Activated CD4-positive, alpha-beta memory T cell treated with anti-CD3 and anti-CD28 coated beads, Interleukin-2, amount 10 ng/mL, durations not matched to agents 7 days and 5 days (primary cell): ENCODE measurements around the gene GATAD2B. TPM values are rescaled to one million over a fixed set of nuclear protein-coding genes. Genes with fewer than 3 reads are reported as not detected.
"Not testable (repeated sequence)": the region's sequence is repeated elsewhere in the genome, so short reads cannot be mapped to it uniquely, and the experiment has no call there.

Source experiments
- CTCF ChIA-PET: fragments of 350-600 bp; sonication (Branson Sonifier 250); formaldehyde crosslinking; loops from one replicate; lab custom pipeline; 2021; ENCODE audit warnings: antibody characterized with exemption, inconsistent platforms; lab: Charles Lee
- POLR2A ChIA-PET: fragments of 350-600 bp; sonication (Branson Sonifier 250); formaldehyde crosslinking; loops from one replicate; lab custom pipeline; 2021; ENCODE audit warnings: antibody characterized with exemption; lab: Charles Lee
- DNase-seq: peaks from one replicate; pipeline ENCODE4 v3.0.0-alpha.2; 2020
- H3K27ac Mint-ChIP-seq: one replicate; pipeline ENCODE4 v1.8.0; 2021; ENCODE audit warnings: mild to moderate bottlenecking, mixed read lengths
- H3K27me3 Mint-ChIP-seq: one replicate; pipeline ENCODE4 v1.8.0; 2021; ENCODE audit warnings: mixed read lengths
- H3K36me3 Mint-ChIP-seq: one replicate; pipeline ENCODE4 v1.8.0; 2021; ENCODE audit warnings: low read depth, mixed read lengths
- H3K4me1 Mint-ChIP-seq: one replicate; pipeline ENCODE4 v1.8.0; 2021; ENCODE audit warnings: mixed read lengths
- H3K4me3 Mint-ChIP-seq: one replicate; pipeline ENCODE4 v1.8.0; 2021; ENCODE audit warnings: mild to moderate bottlenecking, mixed read lengths
- H3K9me3 Mint-ChIP-seq: one replicate; pipeline ENCODE4 v1.8.0; 2021; ENCODE audit warnings: mixed read lengths
- total RNA-seq, 2 experiments: library from RNA; stranded (reverse); gene quantifications; one replicate each; pipeline ENCODE4 v1.2.3, GENCODE V29; 2021

GATAD2B gene
- total RNA-seq, 2 experiments from 2014 or later = 70.8 to 71.1 TPM

DNA sequence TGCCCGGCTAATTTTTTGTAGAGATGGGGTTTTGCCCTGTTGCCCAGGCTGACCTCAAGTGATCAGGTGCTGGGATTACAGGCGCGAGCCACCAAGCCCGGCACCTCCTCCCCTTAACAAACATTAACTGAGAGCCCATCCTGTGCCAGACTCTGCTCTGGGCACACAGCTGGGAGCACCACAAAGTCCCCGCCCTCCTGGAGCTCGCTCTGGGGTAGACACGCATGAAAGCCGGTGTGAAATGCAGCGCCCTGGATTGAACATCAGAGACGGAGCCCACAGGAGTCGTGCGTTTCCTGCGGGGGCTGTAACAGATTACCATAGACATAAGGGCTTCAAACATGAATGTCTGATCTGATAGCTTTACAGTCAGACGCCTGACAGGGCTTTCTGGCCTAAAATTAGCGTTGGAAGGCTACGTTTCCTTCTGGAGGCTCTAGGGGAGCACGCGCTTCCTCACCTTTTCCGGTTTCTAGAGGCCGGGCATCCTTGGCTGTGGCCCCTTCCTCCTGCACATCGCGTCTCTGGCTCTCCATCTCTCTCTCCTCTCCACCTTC lies 133.2 kb downstream of the GATAD2B start:
- DNase-seq = no peak
- Mint-ChIP-seq H3K9me3 (peaks cover 2% of the 10 kb centered on the region), H3K36me3 (peaks cover 4% of the 10 kb centered on the region), H3K27ac (peak overlapping the region; percentile 10), H3K4me3 (no peak overlapping the region), H3K4me1 (peaks cover 35% of the 10 kb centered on the region), H3K27me3 (peaks cover 18% of the 10 kb centered on the region)
- ChIA-PET POLR2A (interaction anchor here (1.1 to 1.2 kb wide), 2 partner anchors 133 to 201 kb away, joined by 3 to 5 read pairs; partner anchors contain the start of gene RPS27), CTCF (interaction anchor here (0.9 to 3.6 kb wide), 2 partner anchors 197 to 201 kb away, joined by 3 to 17 read pairs; partner anchors contain the start of genes RAB13 and RPS27)

DNA sequence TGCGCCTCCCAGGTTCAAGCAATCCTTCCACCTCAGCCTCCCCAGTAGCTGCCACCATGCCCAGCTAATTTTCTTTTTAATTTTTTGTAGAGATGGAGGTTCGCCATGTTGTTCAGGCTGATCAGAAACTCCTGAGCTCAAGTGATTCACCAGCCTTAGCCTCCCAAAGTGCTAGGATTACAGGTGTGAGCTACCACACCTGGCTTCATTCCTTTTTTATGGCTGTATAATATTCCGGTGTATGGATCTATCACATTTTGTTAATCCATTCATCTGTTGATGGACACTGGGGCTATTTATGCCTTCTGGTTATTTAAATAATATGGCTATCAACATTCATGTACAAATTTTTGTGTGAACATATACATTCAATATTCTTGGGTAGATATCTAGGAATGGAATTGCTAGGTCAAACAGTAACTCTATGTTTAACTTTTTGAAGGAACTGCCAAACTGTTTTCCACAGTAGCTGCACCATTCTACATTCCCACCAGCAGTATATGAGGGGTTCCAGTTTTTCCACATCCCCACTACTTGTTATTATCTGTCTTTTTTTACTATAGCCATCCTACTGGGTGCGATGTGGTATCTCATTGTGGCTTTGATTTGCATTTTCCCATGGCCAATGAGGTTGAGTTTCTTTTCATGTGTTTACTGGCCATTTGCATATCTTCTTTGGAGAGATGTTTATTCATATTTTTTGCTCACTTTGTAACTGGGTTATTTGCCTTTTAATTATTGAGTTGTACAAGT lies 136.6 kb downstream of the GATAD2B start:
- no peak for DNase-seq
- Mint-ChIP-seq H3K27ac (no peak overlapping the region), H3K9me3 (peaks cover 2% of the 10 kb centered on the region), H3K4me3 (no peak overlapping the region), H3K4me1 (peaks cover 34% of the 10 kb centered on the region), H3K36me3 (peaks cover 4% of the 10 kb centered on the region), H3K27me3 (peaks cover 18% of the 10 kb centered on the region)
- POLR2A ChIA-PET = no interaction called here
- CTCF ChIA-PET = interaction anchor here (0.6 kb wide), 2 partner anchors 33 to 202 kb away, joined by 3 read pairs; no protein-coding TSS in a partner anchor

DNA sequence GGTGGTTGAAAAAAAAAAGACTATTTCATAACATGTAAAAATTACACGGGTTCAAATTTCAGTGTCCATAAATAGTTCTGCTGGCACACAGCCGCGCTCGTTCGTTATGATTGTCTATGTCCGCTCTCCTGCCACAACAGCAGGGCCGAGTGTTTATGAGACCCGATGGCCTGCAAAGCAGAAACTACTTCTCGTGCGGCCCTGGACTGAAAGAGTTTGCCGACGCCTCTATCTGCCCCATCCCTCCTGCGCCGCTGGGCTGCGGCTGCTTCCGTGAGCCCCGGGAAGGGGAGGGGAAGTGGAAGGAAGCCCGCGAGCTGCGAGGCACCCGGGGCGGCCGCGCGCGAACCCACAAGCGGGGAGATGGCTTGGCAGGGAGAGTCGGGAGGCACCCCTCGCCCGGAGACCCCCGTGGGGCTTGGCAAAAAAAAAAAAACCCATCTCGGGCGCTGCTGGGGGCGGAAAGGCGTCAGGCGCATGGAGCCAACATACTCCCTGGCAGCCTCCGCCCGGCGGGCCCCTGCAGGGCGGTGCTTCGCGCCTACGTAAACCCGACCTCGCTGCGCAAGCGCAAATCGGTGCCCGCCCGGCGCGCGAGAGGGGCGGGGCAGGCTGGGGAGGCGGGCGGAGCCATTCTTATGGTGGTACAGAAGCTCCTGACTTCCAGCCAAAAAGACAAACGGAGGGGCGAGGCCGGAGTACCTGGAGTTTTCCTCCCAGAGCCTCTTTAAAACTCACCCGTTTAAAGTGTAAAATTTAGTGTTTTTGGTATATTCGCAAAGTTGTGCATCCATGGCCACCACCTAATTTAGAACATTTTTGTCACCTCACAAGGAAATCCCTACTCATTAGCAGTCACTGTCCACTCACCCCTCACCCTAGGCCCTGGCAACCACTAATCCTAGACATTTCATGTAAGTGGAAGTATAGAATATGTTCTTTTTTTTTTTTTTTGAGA lies 139.3 kb downstream of the GATAD2B start:
- Mint-ChIP-seq H3K9me3 (peaks cover 2% of the 10 kb centered on the region), H3K36me3 (peaks cover 4% of the 10 kb centered on the region), H3K27ac (peak overlapping the region; percentile 89), H3K27me3 (peaks cover 15% of the 10 kb centered on the region), H3K4me3 (peak overlapping the region; percentile 81), H3K4me1 (peaks cover 12% of the 10 kb centered on the region)
- ChIA-PET POLR2A (interaction anchor here (0.6 to 1.3 kb wide), 24 partner anchors 8 to 375 kb away, joined by 3 to 16 read pairs (median 4); partner anchors contain the start of genes CHTOP, CRTC2, GATAD2B and INTS3), CTCF (interaction anchor here (1.2 kb wide), 1 partner anchor 9 kb away, joined by 3 read pairs; no protein-coding TSS in a partner anchor)
- DNase-seq = peak; percentile 93

DNA sequence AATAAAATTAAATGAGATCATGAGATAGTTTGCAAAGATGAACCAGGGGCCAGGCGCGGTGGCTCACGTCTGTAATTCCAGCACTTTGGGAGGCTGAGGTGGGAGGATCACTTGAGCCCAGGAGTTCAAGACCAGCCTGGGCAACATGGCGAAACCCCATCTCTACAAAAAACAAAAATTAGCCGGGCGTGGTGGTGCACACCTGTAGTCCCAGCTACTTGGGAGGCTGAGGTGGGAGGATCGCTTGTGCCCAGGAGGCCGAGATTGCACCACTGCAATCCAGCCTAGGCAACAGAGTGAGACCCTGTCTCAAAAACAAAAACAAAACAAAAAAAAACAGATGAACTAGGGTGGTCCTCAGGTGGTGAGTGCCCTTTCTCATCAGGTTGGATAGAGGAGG lies 140.1 kb downstream of the GATAD2B start:
- H3K27me3 Mint-ChIP-seq = peaks cover 10% of the 10 kb centered on the region
- H3K36me3 Mint-ChIP-seq, DNase-seq, H3K9me3 Mint-ChIP-seq: not testable (repeated sequence)
- peaks cover 12% of the 10 kb centered on the region for H3K4me1 Mint-ChIP-seq
- ChIA-PET POLR2A (interaction anchor here (1.6 kb wide), 1 partner anchor 375 kb away, joined by 4 read pairs; no protein-coding TSS in a partner anchor), CTCF (interaction anchor here (1.2 to 1.8 kb wide), 2 partner anchors 9 to 14 kb away, joined by 3 to 4 read pairs; no protein-coding TSS in a partner anchor)
- peak overlapping the region; percentile 81 for H3K4me3 Mint-ChIP-seq
- H3K27ac Mint-ChIP-seq = peak overlapping the region; percentile 89

DNA sequence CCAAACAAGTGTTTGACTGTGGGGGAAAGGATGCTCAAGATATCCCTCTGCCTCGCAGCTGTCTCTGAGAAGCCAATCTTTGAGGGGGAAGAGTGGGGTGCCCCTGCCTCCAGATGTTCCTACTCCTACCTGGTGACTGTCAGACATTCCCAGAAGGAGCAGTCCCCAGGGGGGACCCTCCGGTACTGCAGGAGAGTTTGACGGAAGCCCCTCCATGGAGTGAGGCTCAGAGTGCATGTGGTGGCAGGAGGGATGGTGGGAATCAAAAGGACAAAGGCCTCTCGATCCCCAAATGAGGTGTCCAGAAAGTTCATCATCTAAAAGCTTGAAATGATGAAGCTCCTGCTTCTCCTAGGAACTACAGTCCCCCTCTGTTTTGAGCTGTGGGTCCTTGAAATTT lies 142.2 kb downstream of the GATAD2B start:
- POLR2A ChIA-PET = interaction anchor here (1.6 to 1.9 kb wide), 2 partner anchors 11 to 12 kb away, joined by 4 read pairs; no protein-coding TSS in a partner anchor
- no peak overlapping the region for H3K27ac Mint-ChIP-seq

DNA sequence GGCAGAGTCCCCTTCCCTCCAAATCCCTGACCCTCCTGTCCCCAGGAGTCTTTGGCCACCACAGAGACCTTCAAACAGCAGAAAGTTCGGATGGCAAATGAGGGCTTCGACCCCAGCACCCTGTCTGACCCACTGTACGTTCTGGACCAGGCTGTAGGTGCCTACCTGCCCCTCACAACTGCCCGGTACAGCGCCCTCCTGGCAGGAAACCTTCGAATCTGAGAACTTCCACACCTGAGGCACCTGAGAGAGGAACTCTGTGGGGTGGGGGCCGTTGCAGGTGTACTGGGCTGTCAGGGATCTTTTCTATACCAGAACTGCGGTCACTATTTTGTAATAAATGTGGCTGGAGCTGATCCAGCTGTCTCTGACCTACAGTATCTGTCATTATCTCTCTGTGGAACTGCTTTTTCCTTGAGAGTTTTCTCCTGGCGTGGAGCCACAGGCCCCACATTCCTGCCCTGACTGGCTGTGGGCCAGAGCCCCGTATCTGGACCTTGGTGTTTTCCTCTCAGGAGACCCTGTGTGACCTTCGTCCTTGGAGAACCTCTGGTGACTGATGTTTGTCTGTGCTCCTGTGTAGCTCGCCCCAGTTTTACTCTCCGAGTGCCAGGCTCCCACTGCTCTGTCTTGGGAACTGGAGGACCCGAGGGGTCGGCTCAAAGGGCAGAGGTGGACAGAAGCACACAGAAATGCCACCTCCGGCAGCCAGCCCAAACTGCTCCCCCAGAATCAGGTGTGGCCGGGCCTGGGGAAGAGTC lies 142.8 kb downstream of the GATAD2B start:
- no peak for DNase-seq
- peaks cover 25% of the 10 kb centered on the region for H3K4me1 Mint-ChIP-seq
- H3K4me3 Mint-ChIP-seq = no peak overlapping the region
- CTCF ChIA-PET = no interaction called here
- H3K27me3 Mint-ChIP-seq = no peaks in the 10 kb centered on the region
- peaks cover 4% of the 10 kb centered on the region for H3K36me3 Mint-ChIP-seq
- POLR2A ChIA-PET = interaction anchor here (1.9 kb wide), 1 partner anchor 11 kb away, joined by 4 read pairs; no protein-coding TSS in a partner anchor
- no peak overlapping the region for H3K27ac Mint-ChIP-seq
- H3K9me3 Mint-ChIP-seq = no peaks in the 10 kb centered on the region

More for the DNA sequence above, 142.2 kb downstream of the GATAD2B start:
- Mint-ChIP-seq H3K4me3 (no peak overlapping the region), H3K4me1 (peaks cover 24% of the 10 kb centered on the region), H3K36me3 (peaks cover 4% of the 10 kb centered on the region), H3K27me3 (no peaks in the 10 kb centered on the region), H3K9me3 (no peaks in the 10 kb centered on the region)
- CTCF ChIA-PET = no interaction called here
- no peak for DNase-seq

DNA sequence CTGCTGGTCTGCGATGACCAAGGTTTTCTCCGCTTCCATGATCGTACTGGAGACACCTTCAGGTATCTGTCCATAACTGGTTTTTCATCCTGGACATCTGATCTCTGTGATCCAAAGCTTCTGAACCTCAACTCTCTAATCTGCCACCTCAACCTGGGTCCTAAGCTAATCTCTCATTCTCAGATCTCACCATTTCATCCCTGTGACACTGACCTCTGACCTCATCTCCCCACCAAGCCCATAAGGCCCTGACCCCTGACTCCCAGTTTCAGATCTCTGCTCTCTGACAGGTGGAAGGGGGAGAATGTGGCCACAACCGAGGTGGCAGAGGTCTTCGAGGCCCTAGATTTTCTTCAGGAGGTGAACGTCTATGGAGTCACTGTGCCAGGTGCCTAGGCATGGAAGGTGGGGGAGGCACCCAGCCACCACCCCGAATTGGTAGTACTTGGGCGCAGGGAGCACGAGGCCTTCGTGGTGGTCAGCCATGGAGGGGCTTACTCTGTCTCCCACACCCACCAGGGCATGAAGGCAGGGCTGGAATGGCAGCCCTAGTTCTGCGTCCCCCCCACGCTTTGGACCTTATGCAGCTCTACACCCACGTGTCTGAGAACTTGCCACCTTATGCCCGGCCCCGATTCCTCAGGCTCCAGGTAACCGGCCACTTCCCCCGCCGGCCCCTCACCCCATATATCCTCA lies 143.8 kb downstream of the GATAD2B start:
- Mint-ChIP-seq H3K4me3 (no peak overlapping the region), H3K27me3 (no peaks in the 10 kb centered on the region), H3K27ac (no peak overlapping the region), H3K9me3 (no peaks in the 10 kb centered on the region), H3K36me3 (peaks cover 9% of the 10 kb centered on the region), H3K4me1 (peaks cover 35% of the 10 kb centered on the region)
- POLR2A ChIA-PET = no interaction called here
- CTCF ChIA-PET = no interaction called here
- DNase-seq = no peak

DNA sequence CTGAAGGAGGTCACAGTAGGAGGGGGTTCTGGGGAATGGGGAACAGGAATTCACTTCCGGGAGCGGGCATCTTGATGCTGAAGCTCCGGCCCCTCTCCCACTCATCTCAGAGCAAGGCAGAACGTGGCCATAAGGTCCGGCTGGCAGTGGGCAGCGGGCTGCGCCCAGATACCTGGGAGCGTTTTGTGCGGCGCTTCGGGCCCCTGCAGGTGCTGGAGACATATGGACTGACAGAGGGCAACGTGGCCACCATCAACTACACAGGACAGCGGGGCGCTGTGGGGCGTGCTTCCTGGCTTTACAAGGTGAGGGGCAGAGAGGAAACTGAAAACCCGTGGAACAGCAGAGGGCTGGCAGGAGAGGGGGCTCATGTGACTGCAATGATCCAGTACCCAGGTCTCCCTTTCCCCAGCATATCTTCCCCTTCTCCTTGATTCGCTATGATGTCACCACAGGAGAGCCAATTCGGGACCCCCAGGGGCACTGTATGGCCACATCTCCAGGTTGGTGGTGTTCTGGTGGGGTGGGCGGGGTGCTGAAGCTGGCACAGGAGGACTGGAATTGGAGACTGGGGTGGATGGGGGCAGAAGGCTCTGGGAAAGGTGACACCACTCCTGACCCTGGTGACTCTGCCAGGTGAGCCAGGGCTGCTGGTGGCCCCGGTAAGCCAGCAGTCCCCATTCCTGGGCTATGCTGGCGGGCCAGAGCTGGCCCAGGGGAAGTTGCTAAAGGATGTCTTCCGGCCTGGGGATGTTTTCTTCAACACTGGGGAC lies 144.5 kb downstream of the GATAD2B start:
- Mint-ChIP-seq H3K36me3 (peaks cover 15% of the 10 kb centered on the region), H3K4me3 (no peak overlapping the region), H3K9me3 (no peaks in the 10 kb centered on the region), H3K27ac (no peak overlapping the region), H3K27me3 (no peaks in the 10 kb centered on the region), H3K4me1 (peaks cover 38% of the 10 kb centered on the region)
- ChIA-PET POLR2A (interaction anchor here (1.7 kb wide), 1 partner anchor 212 kb away, joined by 5 read pairs; the partner anchor contains the start of gene RPS27), CTCF (no interaction called here)
- no peak for DNase-seq

DNA sequence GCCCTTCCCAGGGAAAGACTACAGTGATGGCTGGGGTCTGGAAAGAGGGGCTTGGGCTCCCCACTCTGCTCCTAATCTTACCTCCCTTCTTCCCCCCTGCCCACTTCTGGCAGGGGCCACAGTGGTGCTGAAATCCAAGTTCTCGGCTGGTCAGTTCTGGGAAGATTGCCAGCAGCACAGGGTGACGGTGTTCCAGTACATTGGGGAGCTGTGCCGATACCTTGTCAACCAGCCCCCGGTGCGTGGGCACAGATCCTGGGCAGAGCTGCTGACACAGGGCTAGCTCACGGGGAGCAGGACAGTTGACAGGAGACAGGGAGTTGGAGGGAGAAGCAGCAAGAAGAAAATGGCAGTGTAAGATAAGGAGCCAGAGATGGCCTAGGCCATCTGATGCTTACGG lies 145.1 kb downstream of the GATAD2B start:
- no peaks in the 10 kb centered on the region for H3K9me3 Mint-ChIP-seq
- ChIA-PET CTCF (no interaction called here), POLR2A (interaction anchor here (1.2 to 1.7 kb wide), 2 partner anchors 143 to 213 kb away, joined by 3 to 5 read pairs; partner anchors contain the start of genes CHTOP and RPS27)
- H3K27me3 Mint-ChIP-seq = no peaks in the 10 kb centered on the region
- no peak overlapping the region for H3K27ac Mint-ChIP-seq
- H3K4me3 Mint-ChIP-seq = no peak overlapping the region
- H3K4me1 Mint-ChIP-seq = peaks cover 33% of the 10 kb centered on the region
- DNase-seq = no peak
- peaks cover 17% of the 10 kb centered on the region for H3K36me3 Mint-ChIP-seq

DNA sequence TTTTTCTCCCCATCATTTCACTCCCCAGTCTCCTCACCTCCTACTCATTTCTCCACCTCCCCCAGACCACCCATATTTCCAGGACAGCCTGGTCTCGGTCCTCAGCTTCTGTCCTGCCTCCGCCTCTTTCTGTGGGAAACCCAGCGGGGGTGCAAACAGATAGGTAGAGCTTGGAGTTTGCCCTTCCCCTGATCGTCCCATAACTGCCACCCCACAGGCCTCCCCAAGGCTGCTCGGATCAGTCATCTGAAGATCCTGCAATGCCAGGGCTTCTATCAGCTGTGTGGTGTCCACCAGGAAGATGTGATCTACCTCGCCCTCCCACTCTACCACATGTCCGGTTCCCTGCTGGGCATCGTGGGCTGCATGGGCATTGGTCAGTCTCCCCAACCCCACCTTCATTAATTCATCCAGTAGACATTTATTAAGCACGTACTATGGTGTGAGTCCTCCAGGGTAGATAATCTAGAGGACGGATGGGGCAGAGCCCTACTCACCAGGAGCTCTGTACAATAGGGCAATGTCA lies 145.9 kb downstream of the GATAD2B start:
- Mint-ChIP-seq H3K36me3 (peaks cover 20% of the 10 kb centered on the region), H3K4me3 (peak overlapping the region; percentile 80), H3K9me3 (no peaks in the 10 kb centered on the region), H3K27me3 (no peaks in the 10 kb centered on the region), H3K27ac (no peak overlapping the region), H3K4me1 (peaks cover 33% of the 10 kb centered on the region)
- no peak for DNase-seq
- ChIA-PET POLR2A (interaction anchor here (1.1 to 1.7 kb wide), 5 partner anchors 13 to 213 kb away, joined by 3 to 6 read pairs (median 3); partner anchors contain the start of genes CHTOP and RPS27), CTCF (interaction anchor here (0.8 kb wide), 1 partner anchor 49 kb away, joined by 3 read pairs; the partner anchor contains the start of gene INTS3)
